A549 (cell line): Measurements from ENCODE around the gene DMRTB1. TPM values are rescaled to one million over a fixed set of nuclear protein-coding genes. Genes with fewer than 3 reads are reported as not detected.

Experiments used
- ATAC-seq, 2 experiments: fragments of 200-7000 bp in 1 of 2; fragments of >200 bp in 1 of 2; cut with Nextera tagmentation in 1 of 2; cut with Tn5 transposase in 1 of 2; 3 replicates each; pipeline versions ENCODE4 v1.8.0 to v1.9.1; 2018 to 2020; ENCODE audit warnings: mild to moderate bottlenecking in 1 of 2, moderate library complexity in 1 of 2
- CTCF ChIA-PET: fragments of 300-600 bp; sonication (Branson Sonifier 250); formaldehyde crosslinking; extraction: SDS; loops from one replicate; lab custom pipeline; 2021; ENCODE audit warnings: antibody characterized with exemption, inconsistent platforms; lab: Yijun Ruan, JAX
- POLR2A ChIA-PET: fragments of 350-600 bp; formaldehyde crosslinking; extraction: SDS; loops from one replicate; lab custom pipeline; 2021; ENCODE audit warnings: antibody characterized with exemption, inconsistent platforms; lab: Yijun Ruan, JAX
- DNase-seq, 2 experiments: peaks; one replicate each; pipeline versions ENCODE4 v3.0.0 to v3.0.0-alpha.2; 2011 to 2016; ENCODE audit warnings: low read depth in 1 of 2, low spot score in 1 of 2
- FAIRE-seq: peaks from 2 replicates; lab custom pipeline; 2011; peaks lifted over from hg19 to GRCh38; lab: Jason Lieb, UNC
- H3K27ac ChIP-seq, 2 experiments: fragments of >200 bp; sonication (Bioruptor Twin); formaldehyde crosslinking; 3 replicates each; pipeline ENCODE4 v1.5.1; 2016 to 2017
- H3K4me1 ChIP-seq: fragments of >200 bp; sonication (Bioruptor Twin); formaldehyde crosslinking; 3 replicates; pipeline ENCODE4 v1.6.1; 2016
- H3K4me2 ChIP-seq: fragments of >200 bp; sonication (Bioruptor Twin); formaldehyde crosslinking; 3 replicates; pipeline ENCODE4 v1.6.1; 2016
- H3K4me3 ChIP-seq: fragments of >200 bp; sonication (Bioruptor Twin); formaldehyde crosslinking; 3 replicates; pipeline ENCODE4 v1.5.1; 2016
- H3K9me3 ChIP-seq: fragments of >200 bp; sonication (Bioruptor Twin); formaldehyde crosslinking; 3 replicates; pipeline ENCODE4 v1.6.1; 2016
- CBX8 ChIP-seq: fragments of 200-600 bp; sonication (generic); IDR thresholded peaks from 2 replicates; pipeline ENCODE4 v1.6.1; 2016
- CHD4 ChIP-seq: fragments of 200-600 bp; sonication (generic); IDR thresholded peaks from 2 replicates; pipeline ENCODE4 v1.6.1; 2016; ENCODE audit warnings: antibody characterized with exemption, mild to moderate bottlenecking, borderline replicate concordance
- HOXA7 ChIP-seq: fragments of 250-450 bp; sonication (Bioruptor Pico); IDR thresholded peaks from 2 replicates; pipeline ENCODE4 v1.5.0; 2020; ENCODE audit warnings: mild to moderate bottlenecking, moderate library complexity
- KDM1A ChIP-seq: fragments of 200-600 bp; sonication (generic); IDR thresholded peaks from 2 replicates; pipeline ENCODE4 v1.6.1; 2016; ENCODE audit warnings: low read depth, mild to moderate bottlenecking
- KDM5A ChIP-seq: fragments of 200-600 bp; sonication (generic); IDR thresholded peaks from 2 replicates; pipeline ENCODE4 v1.6.1; 2016; ENCODE audit warnings: antibody characterized with exemption, mild to moderate bottlenecking
- MAFK ChIP-seq: fragments of 450-650 bp; IDR thresholded peaks from 2 replicates; pipeline ENCODE4 v1.6.1; 2014; ENCODE audit not compliant: partially characterized antibody
- MAX ChIP-seq: IDR thresholded peaks from 2 replicates; pipeline ENCODE4 v1.6.1; 2012
- MAZ ChIP-seq: fragments of 150-350 bp; IDR thresholded peaks from 2 replicates; pipeline ENCODE4 v1.6.1; 2014; ENCODE audit warnings: antibody characterized with exemption, low read depth, low read length, borderline replicate concordance
- NFE2L2 ChIP-seq: fragments of 150-350 bp; conservative IDR thresholded peaks from 2 replicates; pipeline ENCODE4 v1.6.1; 2014; ENCODE audit warnings: low read length
- RARB ChIP-seq: fragments of 250-450 bp; sonication (Bioruptor Pico); IDR thresholded peaks from 2 replicates; pipeline ENCODE4 v1.8.0; 2021; ENCODE audit warnings: mild to moderate bottlenecking, moderate library complexity
- SREBF2 ChIP-seq: fragments of 450-650 bp; IDR thresholded peaks from 2 replicates; pipeline ENCODE4 v1.6.1; 2014; ENCODE audit warnings: mild to moderate bottlenecking, moderate library complexity
- ZC3H11A ChIP-seq: fragments of 450-650 bp; IDR thresholded peaks from 2 replicates; pipeline ENCODE4 v1.6.1; 2014; ENCODE audit warnings: antibody characterized with exemption, mild to moderate bottlenecking
- ZSCAN20 ChIP-seq: fragments of 250-450 bp; sonication (Bioruptor Pico); IDR thresholded peaks from 2 replicates; pipeline ENCODE4 v1.8.0; 2022; ENCODE audit warnings: mild to moderate bottlenecking, moderate library complexity
- WGBS: methylation state at CpG from one replicate; pipeline ENCODE4 v1.1.6; 2017; ENCODE audit errors: missing lambda C conversion rate; 5-methylcytosine and 5-hydroxymethylcytosine counted together
- polyA plus RNA-seq, 4 experiments: library from polyadenylated mRNA; depleted of rRNA in 3 of 4; stranded (reverse); fragments of >200 nt; fragmentation: RNase III in 1 of 4; extraction: RNeasy Plus Mini Kit Qiagen cat#74134 plus additional on column Dnase treatment in 1 of 4; gene quantifications; 2 replicates in 3 of 4; 3 replicates in 1 of 4; pipeline ENCODE4 v1.2.3, GENCODE V29; 2011 to 2017
- TF ChIP-seq, protein P1 (sequence below): fragments of 450-650 bp; IDR thresholded peaks from 2 replicates; pipeline ENCODE4 v1.6.1; 2014; ENCODE audit warnings: antibody characterized with exemption
- TF ChIP-seq, protein P2 (sequence below): fragments of >200 bp; sonication (Bioruptor Twin); formaldehyde crosslinking; IDR thresholded peaks from 3 replicates; pipeline ENCODE4 v1.6.1; 2016

The DMRTB1 gene
- polyA plus RNA-seq, 2 of the 4 experiments (the other 2 are of a cell fraction) = not detected

GRCh38 chr1:53476579-53476978 lies 17.4 kb downstream of the DMRTB1 start:
- POLR2A ChIA-PET = no interaction called here
- ATAC-seq (no peak), FAIRE-seq (no peak), DNase-seq (no peak)
- no peak overlapping the region for H3K4me2 ChIP-seq
- H3K4me3 ChIP-seq = no peak overlapping the region
- TF ChIP-seq ZC3H11A = no peak
- CTCF ChIA-PET = interaction anchor here (1.0 kb wide), 1 partner anchor 206 kb away, joined by 3 read pairs; no protein-coding TSS in a partner anchor
- no peaks in the 10 kb centered on the region for H3K4me1 ChIP-seq
- H3K9me3 ChIP-seq = no peaks in the 10 kb centered on the region
- 37% methylated on average over 6 of the region's 8 CpGs for WGBS
- H3K27ac ChIP-seq = no peak overlapping the region

DNA sequence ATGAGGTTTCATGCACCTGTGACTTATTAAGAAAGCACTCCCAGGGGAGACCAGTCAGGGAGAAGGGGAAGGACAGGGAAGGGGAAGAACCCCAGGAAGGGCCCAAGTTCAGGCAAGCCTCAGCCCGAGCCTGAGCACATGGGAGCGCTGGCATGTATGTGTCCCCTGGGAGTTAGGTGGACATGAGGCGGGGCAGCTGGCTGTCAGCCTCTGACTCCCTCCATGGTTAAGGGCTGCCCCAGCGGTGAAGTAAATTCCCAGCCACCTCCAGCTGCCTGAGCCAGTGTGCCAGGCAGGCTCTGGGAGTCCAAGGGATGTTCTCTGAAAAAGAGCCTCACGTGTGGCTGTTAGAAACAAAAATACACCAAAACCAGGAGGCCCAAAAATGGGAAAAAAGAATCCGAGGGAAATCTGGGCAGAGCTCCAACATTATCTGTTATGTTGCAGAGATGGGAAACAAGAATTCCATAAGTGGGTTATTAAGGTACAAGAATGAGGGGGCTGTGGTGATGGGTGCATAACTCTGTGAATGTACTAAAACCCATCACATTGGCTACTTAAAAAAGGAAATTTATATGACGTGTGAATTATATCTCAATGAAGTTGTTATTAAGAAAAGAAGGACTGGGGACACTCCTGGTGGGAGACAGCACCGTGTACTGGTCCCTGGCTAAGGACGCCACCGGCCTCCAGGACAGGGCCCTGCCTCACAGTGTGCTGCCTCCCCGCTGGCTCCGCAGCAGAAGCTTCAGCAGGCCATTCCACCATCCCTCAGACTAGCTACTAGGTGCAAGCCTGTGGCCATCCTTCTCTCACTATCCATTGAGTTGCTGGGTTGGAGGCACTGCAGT lies 18.7 kb downstream of the DMRTB1 start:
- DNase-seq (no peak), FAIRE-seq (no peak)
- Histone ChIP-seq H3K4me1 (no peaks in the 10 kb centered on the region), H3K4me2 (no peak overlapping the region), H3K9me3 (no peaks in the 10 kb centered on the region)
- ChIA-PET POLR2A (no interaction called here), CTCF (interaction anchor here (0.8 to 1.2 kb wide), 3 partner anchors 8 to 205 kb away, joined by 3 to 5 read pairs (median 3); no protein-coding TSS in a partner anchor)
- WGBS = 63% methylated on average over 12 of the region's 12 CpGs
- TF ChIP-seq KDM1A (no peak), HOXA7 (CRISPR knock-in tag) (no peak), ZSCAN20 (CRISPR knock-in tag) (no peak), SREBF2 (no peak), MAFK (no peak), MAX (no peak), CHD4 (no peak)
- TF ChIP-seq, protein P1, sequence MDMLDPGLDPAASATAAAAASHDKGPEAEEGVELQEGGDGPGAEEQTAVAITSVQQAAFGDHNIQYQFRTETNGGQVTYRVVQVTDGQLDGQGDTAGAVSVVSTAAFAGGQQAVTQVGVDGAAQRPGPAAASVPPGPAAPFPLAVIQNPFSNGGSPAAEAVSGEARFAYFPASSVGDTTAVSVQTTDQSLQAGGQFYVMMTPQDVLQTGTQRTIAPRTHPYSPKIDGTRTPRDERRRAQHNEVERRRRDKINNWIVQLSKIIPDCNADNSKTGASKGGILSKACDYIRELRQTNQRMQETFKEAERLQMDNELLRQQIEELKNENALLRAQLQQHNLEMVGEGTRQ = no peak
- TF ChIP-seq, all 56 proteins: peak for 0
- H3K4me3 ChIP-seq = no peak overlapping the region
- no peak overlapping the region for H3K27ac ChIP-seq
- no peak for ATAC-seq

GRCh38 chr1:53478502-53478818 lies 19.3 kb downstream of the DMRTB1 start:
- Histone ChIP-seq H3K4me2 (no peak overlapping the region), H3K4me3 (no peak overlapping the region), H3K27ac (no peak overlapping the region), H3K4me1 (no peaks in the 10 kb centered on the region), H3K9me3 (no peaks in the 10 kb centered on the region)
- FAIRE-seq (no peak), ATAC-seq (no peak), DNase-seq (no peak)
- ChIA-PET POLR2A (no interaction called here), CTCF (interaction anchor here (1.2 to 1.5 kb wide), 2 partner anchors 22 to 204 kb away, joined by 3 to 5 read pairs; no protein-coding TSS in a partner anchor)
- no peak for TF ChIP-seq RARB (CRISPR knock-in tag)
- WGBS = 49% methylated on average over 2 of the region's 2 CpGs

DNA sequence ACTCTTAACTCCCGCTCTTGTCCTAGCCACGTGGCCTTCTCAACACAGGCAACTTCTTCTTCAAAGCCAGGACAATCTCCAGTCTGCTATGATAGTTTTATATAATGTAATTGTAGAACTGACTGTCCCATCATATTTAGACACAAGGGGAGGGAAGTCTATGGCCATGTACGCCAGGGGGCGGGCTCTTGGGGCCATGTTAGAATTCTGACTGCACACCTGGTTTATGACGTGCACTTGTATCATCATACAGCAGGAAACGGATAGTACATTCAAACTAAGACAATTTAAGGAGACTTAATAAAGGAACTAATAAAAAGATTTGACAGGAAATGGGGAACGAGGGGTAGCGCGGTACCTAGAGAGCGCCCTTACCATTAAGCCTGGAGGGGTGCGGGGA lies 21.5 kb downstream of the DMRTB1 start:
- POLR2A ChIA-PET = no interaction called here
- no peak for TF ChIP-seq NFE2L2
- no peak for TF ChIP-seq CBX8
- TF ChIP-seq KDM5A = no peak
- no peak for TF ChIP-seq MAFK
- TF ChIP-seq, protein P2, sequence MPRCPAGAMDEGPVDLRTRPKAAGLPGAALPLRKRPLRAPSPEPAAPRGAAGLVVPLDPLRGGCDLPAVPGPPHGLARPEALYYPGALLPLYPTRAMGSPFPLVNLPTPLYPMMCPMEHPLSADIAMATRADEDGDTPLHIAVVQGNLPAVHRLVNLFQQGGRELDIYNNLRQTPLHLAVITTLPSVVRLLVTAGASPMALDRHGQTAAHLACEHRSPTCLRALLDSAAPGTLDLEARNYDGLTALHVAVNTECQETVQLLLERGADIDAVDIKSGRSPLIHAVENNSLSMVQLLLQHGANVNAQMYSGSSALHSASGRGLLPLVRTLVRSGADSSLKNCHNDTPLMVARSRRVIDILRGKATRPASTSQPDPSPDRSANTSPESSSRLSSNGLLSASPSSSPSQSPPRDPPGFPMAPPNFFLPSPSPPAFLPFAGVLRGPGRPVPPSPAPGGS = no peak
- no peak for TF ChIP-seq ZC3H11A
- no peak for TF ChIP-seq MAZ
- Histone ChIP-seq H3K4me2 (no peak overlapping the region), H3K4me3 (no peak overlapping the region), H3K27ac (no peak overlapping the region), H3K9me3 (no peaks in the 10 kb centered on the region), H3K4me1 (no peaks in the 10 kb centered on the region)
- no peak for DNase-seq
- CTCF ChIA-PET = no interaction called here
- 61% methylated on average over 11 of the region's 11 CpGs for WGBS
- ATAC-seq = no peak
- no peak for FAIRE-seq
